ENCODE data around the gene BAIAP2. TPM values are rescaled to one million over a fixed set of nuclear protein-coding genes. Genes with fewer than 3 reads are reported as not detected.
A peak's percentile ranks its signal among the peaks of the same experiment; 100 is the strongest.

Gene BAIAP2
- total and polyA plus RNA-seq, 8 donors, result 21.1 to 263 (median 56.3) TPM

- intact Hi-C loops (cut with DNase I; ENCODE audit: low total_unique reads), result no loop called here
- Histone ChIP-seq H3K27ac (peak overlapping the region in 1 of 5 donors; percentile 68), H3K36me3 (no peaks in the 10 kb centered on the region), H3K27me3 (no peaks in the 10 kb centered on the region), H3K4me1 (peaks cover 0 to 24% (median 18%) of the 10 kb centered on the region in 4 donors), H3K9me3 (no peaks in the 10 kb centered on the region), H3K4me3 (no peak overlapping the region)
- TF ChIP-seq POLR2AphosphoS5 (IDR thresholded peaks at IDR 0.05), result no peak
- TF ChIP-seq POLR2A (IDR thresholded peaks at IDR 0.05), result no peak
- no peak for TF ChIP-seq EP300 (IDR thresholded peaks at IDR 0.05)
- TF ChIP-seq CTCF (IDR thresholded peaks at IDR 0.05), result no peak
- no peak for DNase-seq
- 72 to 86% (median 78%) methylated on average over 8 to 22 of the region's 22 CpGs for WGBS, 5 donors
Observed at GRCh38 chr17:81132770-81133723, 98.1 kb downstream of the BAIAP2 start.

- intact Hi-C loops (cut with DNase I; ENCODE audit: low total_unique reads), result no loop called here
- no peak overlapping the region for H3K27ac ChIP-seq
- H3K9me3 ChIP-seq, result no peaks in the 10 kb centered on the region
- 76 to 89% (median 83%) methylated on average over 9 to 28 of the region's 28 CpGs for WGBS, 5 donors
- no peak overlapping the region for H3K4me3 ChIP-seq
- TF ChIP-seq POLR2AphosphoS5 (IDR thresholded peaks at IDR 0.05) (no peak), CTCF (IDR thresholded peaks at IDR 0.05) (no peak), POLR2A (IDR thresholded peaks at IDR 0.05) (no peak), EP300 (IDR thresholded peaks at IDR 0.05) (no peak)
- peaks cover 0 to 24% (median 18%) of the 10 kb centered on the region in 4 donors for H3K4me1 ChIP-seq
- DNase-seq, result no peak
- H3K27me3 ChIP-seq, result no peaks in the 10 kb centered on the region
- H3K36me3 ChIP-seq, result no peaks in the 10 kb centered on the region
Observed at GRCh38 chr17:81134064-81134781, 99.3 kb downstream of the BAIAP2 start.

- 59 to 78% (median 70%) methylated on average over 22 to 28 of the region's 28 CpGs for WGBS, 5 donors
- H3K36me3 ChIP-seq, result no peaks in the 10 kb centered on the region
- no peaks in the 10 kb centered on the region for H3K27me3 ChIP-seq
- H3K9me3 ChIP-seq, result no peaks in the 10 kb centered on the region
- H3K4me1 ChIP-seq, result peaks cover 0 to 24% (median 17%) of the 10 kb centered on the region in 4 donors
- TF ChIP-seq POLR2AphosphoS5 (IDR thresholded peaks at IDR 0.05), result no peak
- DNase-seq, result peak in 1 of 2 donors; percentile 64
- intact Hi-C loops (cut with DNase I; ENCODE audit: low total_unique reads), result no loop called here
- H3K4me3 ChIP-seq, result no peak overlapping the region
- H3K27ac ChIP-seq, result no peak overlapping the region
Observed at GRCh38 chr17:81135505-81136278, 100.7 kb downstream of the BAIAP2 start.

- no peak for DNase-seq
- no peaks in the 10 kb centered on the region for H3K36me3 ChIP-seq
- H3K27me3 ChIP-seq, result no peaks in the 10 kb centered on the region
- no peak overlapping the region for H3K4me3 ChIP-seq
- TF ChIP-seq EP300 (IDR thresholded peaks at IDR 0.05) (no peak), POLR2AphosphoS5 (IDR thresholded peaks at IDR 0.05) (no peak), POLR2A (IDR thresholded peaks at IDR 0.05) (no peak), CTCF (IDR thresholded peaks at IDR 0.05) (no peak)
- H3K9me3 ChIP-seq, result no peaks in the 10 kb centered on the region
- intact Hi-C loops (cut with DNase I; ENCODE audit: low total_unique reads), result no loop called here
- peaks cover 0 to 20% (median 12%) of the 10 kb centered on the region in 4 donors for H3K4me1 ChIP-seq
- no peak overlapping the region for H3K27ac ChIP-seq
- WGBS, 5 donors, result 69 to 84% (median 76%) methylated on average over 6 to 8 of the region's 8 CpGs
Observed at GRCh38 chr17:81136366-81136765, 101.4 kb downstream of the BAIAP2 start.
